K562 (cell line): ENCODE results near the gene ARHGEF40. TPM values are rescaled to one million over a fixed set of nuclear protein-coding genes. Genes with fewer than 3 reads are reported as not detected.

ENCODE experiments used
- ATAC-seq: fragments of 200-7000 bp; cut with Tn5 transposase; 3 replicates; pipeline ENCODE4 v1.9.1; 2020; ENCODE audit warnings: moderate library complexity
- BruUV-seq: library from RNA; stranded (reverse); fragments of 400-500 nt; replicated peaks from 2 replicates; lab custom pipeline; 2021; lab: Mats Ljungman, UMichigan
- CTCF ChIA-PET: fragments of 300-600 bp; formaldehyde crosslinking; extraction: SDS; loops from one replicate; lab custom pipeline; 2021; ENCODE audit warnings: low intra/inter-chr PET ratio; lab: Yijun Ruan, JAX
- POLR2A ChIA-PET: fragments of 300-600, 350-650 bp; sonication (Branson Sonifier 250); formaldehyde crosslinking; extraction: SDS; loops from one replicate; lab custom pipeline; 2021; ENCODE audit warnings: antibody characterized with exemption, inconsistent platforms; lab: Yijun Ruan, JAX
- DNase-seq, 4 experiments: peaks; one replicate each; pipeline versions ENCODE4 v3.0.0 to v3.0.0-alpha.2; 2011 to 2018; ENCODE audit warnings: low spot score in 3 of 4, mixed read lengths in 3 of 4; ENCODE audit errors: extremely low read depth in 1 of 4
- FAIRE-seq: peaks from 2 replicates; lab custom pipeline; 2011; peaks lifted over from hg19 to GRCh38; lab: Jason Lieb, UNC
- H2AFZ ChIP-seq: 2 replicates; pipeline ENCODE4 v1.6.0; 2011; ENCODE audit warnings: low read depth, low read length, control low read depth, inconsistent platforms
- H3K27ac ChIP-seq: fragments of 200-600 bp; 3 replicates; pipeline ENCODE4 v1.8.0; 2011; ENCODE audit warnings: low read depth, mild to moderate bottlenecking, control low read depth, inconsistent platforms, low read length, moderate library complexity, mixed read lengths; ENCODE audit errors: extremely low read depth
- H3K27me3 ChIP-seq, 2 experiments: fragments of 300-600 bp in 1 of 2; 2 replicates in 1 of 2; 3 replicates in 1 of 2; pipeline versions ENCODE4 v1.6.0 to v1.8.0; 2011; ENCODE audit warnings: inconsistent platforms in 2 of 2, low read length in 2 of 2, mild to moderate bottlenecking in 1 of 2, mixed read lengths in 1 of 2, moderate library complexity in 1 of 2; ENCODE audit not compliant: control insufficient read depth in 2 of 2, insufficient read depth in 2 of 2
- H3K36me3 ChIP-seq: fragments of 300-600 bp; 3 replicates; pipeline ENCODE4 v1.8.0; 2011; ENCODE audit warnings: mild to moderate bottlenecking, low read length, inconsistent platforms; ENCODE audit not compliant: control insufficient read depth, insufficient read depth
- H3K4me1 ChIP-seq, 2 experiments: fragments of 200-600 bp in 1 of 2; replicated peaks in 1 of 2; 2 replicates in 1 of 2; 3 replicates in 1 of 2; pipeline versions ENCODE4 v1.5.1 to v1.8.0; 2011; ENCODE audit warnings: inconsistent platforms in 2 of 2, low read length in 2 of 2, mild to moderate bottlenecking in 1 of 2, mixed read lengths in 1 of 2, moderate library complexity in 1 of 2; ENCODE audit not compliant: control insufficient read depth in 2 of 2, insufficient read depth in 2 of 2
- H3K4me2 ChIP-seq: 2 replicates; pipeline ENCODE4 v1.6.1; 2011; ENCODE audit warnings: low read length, control low read depth, inconsistent platforms, mixed read lengths; ENCODE audit not compliant: insufficient read depth
- H3K4me3 ChIP-seq: fragments of 200-600 bp; sonication (generic), shearing (Covaris generic); 2 replicates; pipeline ENCODE4 v1.5.1; 2016; ENCODE audit warnings: control low read depth, inconsistent platforms
- H3K79me2 ChIP-seq: fragments of 200-600 bp; 3 replicates; pipeline ENCODE4 v1.8.0; 2011; ENCODE audit warnings: low read length, inconsistent platforms; ENCODE audit not compliant: control insufficient read depth, insufficient read depth
- H3K9ac ChIP-seq, 2 experiments: 2 replicates each; pipeline versions ENCODE4 v1.6.0 to v1.6.1; 2011; ENCODE audit warnings: low read depth in 2 of 2, low read length in 2 of 2, control low read depth in 1 of 2, inconsistent platforms in 1 of 2, mild to moderate bottlenecking in 1 of 2, mixed read lengths in 1 of 2; ENCODE audit not compliant: insufficient read depth in 1 of 2
- H3K9me1 ChIP-seq: one replicate; pipeline ENCODE4 v1.6.0; 2011; ENCODE audit warnings: inconsistent platforms, mild to moderate bottlenecking, low read length, moderate library complexity; ENCODE audit not compliant: control insufficient read depth, insufficient read depth
- H3K9me3 ChIP-seq: replicated peaks from 2 replicates; pipeline ENCODE4 v1.5.1; 2011; ENCODE audit warnings: low read depth, low read length, inconsistent platforms; ENCODE audit not compliant: control insufficient read depth, insufficient read depth
- H4K20me1 ChIP-seq: replicated peaks from 2 replicates; pipeline ENCODE4 v1.6.1; 2011; ENCODE audit warnings: low read length, inconsistent platforms, mixed read lengths; ENCODE audit not compliant: control insufficient read depth, insufficient read depth
- CSDE1 ChIP-seq, 2 experiments: fragments of 450-650 bp; IDR thresholded peaks; 2 replicates each; pipeline ENCODE4 v1.6.1; 2016; ENCODE audit warnings: mild to moderate bottlenecking in 1 of 2
- CTBP1 ChIP-seq: fragments of 450-650 bp; IDR thresholded peaks from 2 replicates; pipeline ENCODE4 v1.6.1; 2016; ENCODE audit warnings: borderline replicate concordance
- KDM1A ChIP-seq, 2 experiments: fragments of 450-650 bp; IDR thresholded peaks; 2 replicates each; pipeline ENCODE4 v1.6.1; 2016; ENCODE audit warnings: mild to moderate bottlenecking in 2 of 2
- MXI1 ChIP-seq: IDR thresholded peaks from 2 replicates; pipeline ENCODE4 v1.6.1; 2011; ENCODE audit warnings: low read depth, mild to moderate bottlenecking, improper control_type of control experiment, low read length
- MYNN ChIP-seq, 2 experiments: sonication (generic); formaldehyde crosslinking in 1 of 2; IDR thresholded peaks; 2 replicates each; pipeline versions ENCODE4 v1.5.0 to v1.6.1; 2016 to 2020; ENCODE audit warnings: antibody characterized with exemption in 1 of 2, missing genetic modification reagents in 1 of 2
- POLR2G ChIP-seq: fragments of 200-400 bp; formaldehyde crosslinking; IDR thresholded peaks from 2 replicates; pipeline ENCODE4 v1.6.1; 2017; ENCODE audit warnings: low read depth, mild to moderate bottlenecking, antibody characterized with exemption, low read length, moderate library complexity
- RCOR1 ChIP-seq, 2 experiments: IDR thresholded peaks; 2 replicates each; pipeline ENCODE4 v1.6.1; 2012; ENCODE audit warnings: low read depth in 2 of 2, low read length in 2 of 2, borderline replicate concordance in 1 of 2, improper control_type of control experiment in 1 of 2
- RFX1 ChIP-seq: fragments of 450-650 bp; IDR thresholded peaks from 2 replicates; pipeline ENCODE4 v1.6.1; 2016; ENCODE audit warnings: mild to moderate bottlenecking, moderate library complexity
- SP1 ChIP-seq: sonication (generic); formaldehyde crosslinking; IDR thresholded peaks from 2 replicates; pipeline ENCODE4 v1.8.1; 2022; ENCODE audit warnings: mild to moderate bottlenecking, missing genetic modification reagents
- TCF7 ChIP-seq: sonication (generic); IDR thresholded peaks from 2 replicates; pipeline ENCODE4 v1.6.1; 2016; ENCODE audit warnings: antibody characterized with exemption, borderline replicate concordance
- WGBS: fragments of 100-300 bp; shearing (Covaris generic); methylation state at CpG from one replicate; pipeline ENCODE4 v1.1.6; 2016; ENCODE audit warnings: low coverage, mixed read lengths; ENCODE audit not compliant: insufficient coverage; ENCODE audit errors: missing lambda C conversion rate; 5-methylcytosine and 5-hydroxymethylcytosine counted together
- in situ Hi-C: fragments of 300-500 bp; cut with MboI; formaldehyde crosslinking; loops from 4 replicates; pipeline ENCODE4 v1.15.0; 2018; ENCODE audit warnings: inconsistent platforms, mixed read lengths
- intact Hi-C: fragments of 100-400 bp; cut with micrococcal nuclease; formaldehyde crosslinking; loops from 2 replicates; pipeline ENCODE4 v1.14.2; 2022
- polyA plus RNA-seq, 8 experiments: library from polyadenylated mRNA; depleted of rRNA in 4 of 8; stranded (reverse) in 5 of 8; unstranded in 3 of 8; fragments of >200 nt; fragmentation: Nextera tagmentation in 2 of 8; fragmentation: Illumina TruSeq in 1 of 8; extraction: Ambion mirVana in 2 of 8; extraction: Trizol in 1 of 8; gene quantifications; 2 replicates each; pipeline versions ENCODE4 v1.2.1 to v1.2.3, GENCODE V29; 2011 to 2014; ENCODE audit warnings: inconsistent platforms in 1 of 8, missing spikeins in 1 of 8
- total RNA-seq, 7 experiments: library from RNA; depleted of rRNA in 6 of 7; stranded (reverse); fragments of >200 nt in 6 of 7; fragmentation: Illumina TruSeq in 2 of 7; extraction: Trizol in 2 of 7; gene quantifications; 2 replicates each; pipeline versions ENCODE4 v1.2.1 to v1.2.3, GENCODE V29; 2011 to 2021; ENCODE audit warnings: low replicate concordance in 1 of 7
- TF ChIP-seq, protein P1 (sequence below): fragments of 450-650 bp; IDR thresholded peaks from 2 replicates; pipeline ENCODE4 v1.6.1; 2018; ENCODE audit not compliant: partially characterized antibody

The ARHGEF40 gene
- total and polyA plus RNA-seq, 9 of the 15 experiments (the other 6 are each of a cell fraction or from before 2014, with no cell fraction given), result 0.42 to 6.3 (median 3.8) TPM

DNA sequence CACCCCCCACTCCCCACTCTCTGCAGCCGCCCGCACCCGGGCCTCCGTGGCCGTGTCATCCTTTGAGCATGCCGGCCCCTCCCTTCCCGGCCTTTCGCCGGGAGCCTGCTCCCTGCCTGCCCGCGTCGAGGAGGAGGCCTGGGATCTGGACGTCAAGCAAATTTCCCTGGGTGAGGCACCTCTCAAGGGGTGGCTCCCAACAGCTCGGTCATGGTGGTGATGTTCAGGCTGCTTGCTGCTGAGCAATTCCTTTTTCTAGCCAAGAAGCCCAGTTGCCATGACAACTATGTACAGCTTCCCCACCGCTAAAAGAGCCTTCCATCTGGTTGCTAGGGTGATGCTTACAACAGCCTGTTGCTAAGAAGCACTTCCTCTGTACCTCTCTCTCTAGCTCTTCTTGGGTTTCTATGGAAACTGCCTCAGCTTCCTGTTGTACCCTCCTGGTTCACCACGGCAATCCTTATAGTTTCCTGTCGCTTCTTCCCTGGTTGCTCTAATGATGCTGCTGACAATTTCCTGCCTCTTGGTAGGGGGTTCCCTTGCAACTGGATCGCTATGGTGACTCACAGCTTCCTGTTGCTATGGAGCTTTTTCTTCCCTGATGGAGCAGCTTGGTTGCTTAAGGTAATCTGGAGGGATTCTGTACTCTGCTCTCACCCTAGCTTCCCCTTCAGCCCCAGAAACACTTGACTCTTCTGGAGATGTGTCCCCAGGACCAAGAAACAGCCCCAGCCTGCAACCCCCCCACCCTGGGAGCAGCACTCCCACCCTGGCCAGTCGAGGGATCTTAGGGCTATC lies 17.4 kb downstream of the ARHGEF40 start:
- H3K4me2 ChIP-seq, result no peak overlapping the region
- intact Hi-C loops, result no loop called here
- no peak overlapping the region for H3K27ac ChIP-seq

More for the DNA sequence above, 17.4 kb downstream of the ARHGEF40 start:
- Histone ChIP-seq H2AFZ (no peak overlapping the region), H3K9ac (no peak overlapping the region), H3K27me3 (no peaks in the 10 kb centered on the region), H3K36me3 (peaks cover 5% of the 10 kb centered on the region; the same call in 1 of the 3 replicates), H3K4me1 (peaks cover 0 to 22% of the 10 kb centered on the region in 2 experiments; a peak in 1 of 5 replicates), H3K9me1 (no peaks in the 10 kb centered on the region), H3K4me3 (no peak overlapping the region), H3K79me2 (no peaks in the 10 kb centered on the region), H3K9me3 (no peaks in the 10 kb centered on the region), H4K20me1 (no peaks in the 10 kb centered on the region)
- 46% methylated on average over 11 of the region's 19 CpGs for WGBS
- TF ChIP-seq KDM1A (IDR thresholded peaks at IDR 0.05) (0 out of 4 replicates have a peak, but pooled peaks of 1 of the 2 experiments have one; percentile 16), MYNN (IDR thresholded peaks at IDR 0.05) (peak; percentile 63; the same call in 1 of the 2 replicates), MYNN (CRISPR knock-in tag; IDR thresholded peaks at IDR 0.05) (no peak), SP1 (CRISPR knock-in tag) (no peak), CTBP1 (peak; percentile 43; the same call in 1 of the 2 replicates), POLR2G (0 out of 2 replicates have a peak, but pooled peaks have one; percentile 19), RCOR1 (IDR thresholded peaks at IDR 0.05; ENCODE audit: borderline replicate concordance in 1 of 2, low read depth in 2 of 2, low read length in 2 of 2) (0 out of 4 replicates have a peak, but pooled peaks of 1 of the 2 experiments have one; percentile 3), MXI1 (0 out of 2 replicates have a peak, but pooled peaks have one; percentile 30), RFX1 (peak; percentile 93), TCF7 (no peak), CSDE1 (IDR thresholded peaks at IDR 0.05) (0 out of 4 replicates have a peak, but pooled peaks of 1 of the 2 experiments have one; percentile 54)
- TF ChIP-seq, protein P1, sequence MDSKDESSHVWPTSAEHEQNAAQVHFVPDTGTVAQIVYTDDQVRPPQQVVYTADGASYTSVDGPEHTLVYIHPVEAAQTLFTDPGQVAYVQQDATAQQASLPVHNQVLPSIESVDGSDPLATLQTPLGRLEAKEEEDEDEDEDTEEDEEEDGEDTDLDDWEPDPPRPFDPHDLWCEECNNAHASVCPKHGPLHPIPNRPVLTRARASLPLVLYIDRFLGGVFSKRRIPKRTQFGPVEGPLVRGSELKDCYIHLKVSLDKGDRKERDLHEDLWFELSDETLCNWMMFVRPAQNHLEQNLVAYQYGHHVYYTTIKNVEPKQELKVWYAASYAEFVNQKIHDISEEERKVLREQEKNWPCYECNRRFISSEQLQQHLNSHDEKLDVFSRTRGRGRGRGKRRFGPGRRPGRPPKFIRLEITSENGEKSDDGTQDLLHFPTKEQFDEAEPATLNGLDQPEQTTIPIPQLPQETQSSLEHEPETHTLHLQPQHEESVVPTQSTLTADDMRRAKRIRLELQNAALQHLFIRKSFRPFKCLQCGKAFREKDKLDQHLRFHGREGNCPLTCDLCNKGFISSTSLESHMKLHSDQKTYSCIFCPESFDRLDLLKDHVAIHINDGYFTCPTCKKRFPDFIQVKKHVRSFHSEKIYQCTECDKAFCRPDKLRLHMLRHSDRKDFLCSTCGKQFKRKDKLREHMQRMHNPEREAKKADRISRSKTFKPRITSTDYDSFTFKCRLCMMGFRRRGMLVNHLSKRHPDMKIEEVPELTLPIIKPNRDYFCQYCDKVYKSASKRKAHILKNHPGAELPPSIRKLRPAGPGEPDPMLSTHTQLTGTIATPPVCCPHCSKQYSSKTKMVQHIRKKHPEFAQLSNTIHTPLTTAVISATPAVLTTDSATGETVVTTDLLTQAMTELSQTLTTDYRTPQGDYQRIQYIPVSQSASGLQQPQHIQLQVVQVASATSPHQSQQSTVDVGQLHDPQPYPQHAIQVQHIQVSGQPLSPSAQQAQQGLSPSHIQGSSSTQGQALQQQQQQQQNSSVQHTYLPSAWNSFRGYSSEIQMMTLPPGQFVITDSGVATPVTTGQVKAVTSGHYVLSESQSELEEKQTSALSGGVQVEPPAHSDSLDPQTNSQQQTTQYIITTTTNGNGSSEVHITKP, result no peak
- BruUV-seq, result no TSS peak
- CTCF ChIA-PET, result interaction anchor here (0.7 kb wide), 1 partner anchor 18 kb away, joined by 3 read pairs; no protein-coding TSS in a partner anchor
- no peak for FAIRE-seq
- no peak for ATAC-seq
- no peak for DNase-seq
- in situ Hi-C loops, result no loop called here
- POLR2A ChIA-PET, result interaction anchor here (0.7 to 1.5 kb wide), 3 partner anchors 13 to 19 kb away, joined by 3 to 4 read pairs (median 4); no protein-coding TSS in a partner anchor
